Activated CD4-positive, alpha-beta T cell treated with anti-CD3 and anti-CD28 coated beads, Interleukin-2, amount 50 U/mL, for 24 hours (primary cell): ENCODE results near the gene JAGN1.
"Not testable (repeated sequence)": the region's sequence is repeated elsewhere in the genome, so short reads cannot be mapped to it uniquely, and the experiment has no call there.

ENCODE experiments used
- DNase-seq, 2 donors: peaks; one replicate each; pipeline ENCODE4 v3.0.0-alpha.2; 2020; ENCODE audit warnings: low read depth in 1 of 2, low spot score in 1 of 2

Gene JAGN1

DNA sequence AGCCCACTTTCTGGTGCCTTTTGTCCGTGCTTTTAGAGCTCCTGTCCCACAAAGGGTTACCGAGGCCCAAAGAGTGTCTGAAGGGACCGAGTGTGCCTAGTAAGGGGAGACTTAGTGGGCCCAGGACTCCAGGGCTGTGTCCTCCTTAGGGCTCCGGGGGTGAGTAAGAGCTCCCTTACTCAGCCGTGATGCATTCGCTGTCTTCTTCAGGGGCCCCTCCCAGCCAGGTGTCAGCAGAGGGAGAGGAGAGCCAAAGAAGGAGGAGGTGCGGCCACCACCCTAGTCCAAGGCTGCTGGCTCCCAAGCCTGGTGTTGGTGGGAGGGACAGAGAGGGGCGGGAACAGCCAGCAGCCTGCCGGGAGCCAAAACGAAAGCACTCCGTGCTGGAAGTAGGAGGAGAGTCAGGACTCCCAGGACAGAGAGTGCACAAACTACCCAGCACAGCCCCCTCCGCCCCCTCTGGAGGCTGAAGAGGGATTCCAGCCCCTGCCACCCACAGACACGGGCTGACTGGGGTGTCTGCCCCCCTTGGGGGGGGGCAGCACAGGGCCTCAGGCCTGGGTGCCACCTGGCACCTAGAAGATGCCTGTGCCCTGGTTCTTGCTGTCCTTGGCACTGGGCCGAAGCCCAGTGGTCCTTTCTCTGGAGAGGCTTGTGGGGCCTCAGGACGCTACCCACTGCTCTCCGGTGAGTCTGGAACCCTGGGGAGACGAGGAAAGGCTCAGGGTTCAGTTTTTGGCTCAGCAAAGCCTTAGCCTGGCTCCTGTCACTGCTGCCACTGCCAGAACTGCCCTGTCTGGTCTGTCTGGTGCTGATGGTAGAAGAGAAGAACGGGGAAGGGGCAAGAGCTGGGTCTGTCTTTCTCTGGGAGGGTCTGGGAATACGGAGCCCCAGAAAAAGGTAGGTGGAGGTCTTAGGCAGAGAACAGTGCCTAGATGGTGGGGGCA is 26.6 kb downstream of the JAGN1 start, which contains the start of gene IL17RC:
Gene IL17RC (plus strand): TSS at position 365 of the 947 bp plus-strand sequence. CDS start 218 bp downstream, at position 583.
- DNase-seq: peak in 1 of 2 donors; percentile 25

DNA sequence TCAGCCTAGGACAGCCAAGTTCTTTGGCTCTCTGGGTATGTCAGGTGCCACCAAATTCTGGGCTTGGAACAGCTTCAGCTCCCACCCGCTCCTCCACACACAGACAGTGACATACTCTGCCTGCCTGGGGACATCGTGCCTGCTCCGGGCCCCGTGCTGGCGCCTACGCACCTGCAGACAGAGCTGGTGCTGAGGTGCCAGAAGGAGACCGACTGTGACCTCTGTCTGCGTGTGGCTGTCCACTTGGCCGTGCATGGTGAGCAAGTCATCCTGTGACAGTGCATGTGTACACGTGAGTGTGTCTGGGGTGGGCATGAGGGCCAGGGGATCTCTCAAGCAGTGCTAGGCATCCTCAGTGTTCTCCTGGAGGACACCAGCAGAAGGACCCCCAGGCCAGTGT is 27.4 kb downstream of the JAGN1 start:
- DNase-seq: no peak

DNA sequence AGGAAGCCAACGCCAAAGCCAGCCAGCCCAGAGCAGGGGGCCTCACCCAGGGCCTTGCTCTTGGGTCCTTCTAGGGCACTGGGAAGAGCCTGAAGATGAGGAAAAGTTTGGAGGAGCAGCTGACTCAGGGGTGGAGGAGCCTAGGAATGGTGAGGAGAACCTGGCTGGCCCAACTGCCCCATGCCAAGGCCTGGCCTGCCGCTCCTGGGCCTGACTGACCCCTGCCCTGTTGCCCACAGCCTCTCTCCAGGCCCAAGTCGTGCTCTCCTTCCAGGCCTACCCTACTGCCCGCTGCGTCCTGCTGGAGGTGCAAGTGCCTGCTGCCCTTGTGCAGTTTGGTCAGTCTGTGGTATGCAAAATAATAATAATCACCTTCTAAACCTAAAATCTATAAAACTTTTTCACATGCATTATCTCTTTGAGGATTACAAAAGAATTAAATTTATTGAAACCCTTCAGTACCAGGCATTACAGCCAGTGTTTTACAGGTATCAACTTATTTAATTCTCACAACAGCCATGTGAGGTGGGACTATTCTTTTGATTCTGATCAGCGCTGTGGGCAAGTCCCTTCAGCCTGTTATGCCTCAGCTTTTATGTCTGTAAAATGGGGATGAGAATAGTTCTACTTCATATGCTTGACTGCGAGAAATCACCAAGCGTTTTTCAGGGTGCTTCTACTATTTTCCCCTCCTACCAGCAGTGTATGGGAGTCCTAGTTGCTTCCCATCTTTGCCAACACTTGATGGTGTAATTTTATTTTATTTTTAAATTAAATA is 28.0 kb downstream of the JAGN1 start:
- no peak for DNase-seq

DNA sequence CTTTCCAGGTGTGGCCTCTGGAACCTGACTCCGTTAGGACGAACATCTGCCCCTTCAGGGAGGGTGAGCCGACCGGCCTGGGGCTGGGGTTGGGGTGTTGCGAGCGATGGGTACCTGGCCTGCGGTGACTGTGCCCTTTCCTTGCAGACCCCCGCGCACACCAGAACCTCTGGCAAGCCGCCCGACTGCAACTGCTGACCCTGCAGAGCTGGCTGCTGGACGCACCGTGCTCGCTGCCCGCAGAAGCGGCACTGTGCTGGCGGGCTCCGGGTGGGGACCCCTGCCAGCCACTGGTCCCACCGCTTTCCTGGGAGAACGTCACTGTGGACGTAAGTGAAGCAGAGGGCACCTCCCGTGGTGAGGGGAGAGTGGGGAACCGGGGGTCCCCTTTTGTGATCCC is 37.7 kb downstream of the JAGN1 start:
- DNase-seq: no peak

DNA sequence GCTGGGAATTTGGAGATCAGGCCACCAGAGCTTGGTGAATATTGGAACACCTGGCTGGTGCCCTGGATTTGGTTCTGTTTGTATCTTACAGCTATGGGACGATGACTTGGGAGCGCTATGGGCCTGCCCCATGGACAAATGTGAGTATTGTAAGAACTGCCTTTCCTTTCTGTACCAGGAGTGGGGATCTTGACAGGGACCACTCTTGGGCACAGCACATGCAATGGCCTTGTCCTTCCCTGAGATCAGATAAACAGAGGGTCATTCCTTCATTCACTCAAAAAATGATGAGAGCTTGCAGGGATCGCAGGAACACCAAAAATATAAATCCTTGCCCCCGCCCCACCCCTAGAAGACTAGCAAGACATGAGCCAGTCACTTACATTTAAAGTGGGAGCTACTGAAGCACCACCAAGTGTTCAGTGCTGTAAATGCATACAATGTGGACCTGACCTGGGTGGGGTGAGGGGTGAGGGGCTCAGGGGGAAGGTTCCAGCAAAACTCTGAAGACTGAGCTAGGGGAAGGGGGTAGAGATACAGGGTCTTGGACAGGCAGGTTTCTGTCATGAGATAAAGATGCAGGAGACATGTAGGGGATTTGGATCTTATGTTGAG is 40.5 kb downstream of the JAGN1 start:
- DNase-seq: no peak

DNA sequence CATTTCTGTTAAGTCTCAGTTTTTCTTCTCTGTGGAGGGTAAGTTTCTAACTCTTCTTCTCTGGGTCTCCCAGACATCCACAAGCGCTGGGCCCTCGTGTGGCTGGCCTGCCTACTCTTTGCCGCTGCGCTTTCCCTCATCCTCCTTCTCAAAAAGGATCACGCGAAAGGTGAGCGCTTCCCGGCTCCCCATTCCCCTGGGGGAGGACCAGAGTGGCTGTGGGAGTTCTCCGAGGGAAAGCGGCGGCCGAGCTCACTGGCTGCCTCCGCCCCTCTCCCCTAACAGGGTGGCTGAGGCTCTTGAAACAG is 42.1 kb downstream of the JAGN1 start:
- DNase-seq: no peak

DNA sequence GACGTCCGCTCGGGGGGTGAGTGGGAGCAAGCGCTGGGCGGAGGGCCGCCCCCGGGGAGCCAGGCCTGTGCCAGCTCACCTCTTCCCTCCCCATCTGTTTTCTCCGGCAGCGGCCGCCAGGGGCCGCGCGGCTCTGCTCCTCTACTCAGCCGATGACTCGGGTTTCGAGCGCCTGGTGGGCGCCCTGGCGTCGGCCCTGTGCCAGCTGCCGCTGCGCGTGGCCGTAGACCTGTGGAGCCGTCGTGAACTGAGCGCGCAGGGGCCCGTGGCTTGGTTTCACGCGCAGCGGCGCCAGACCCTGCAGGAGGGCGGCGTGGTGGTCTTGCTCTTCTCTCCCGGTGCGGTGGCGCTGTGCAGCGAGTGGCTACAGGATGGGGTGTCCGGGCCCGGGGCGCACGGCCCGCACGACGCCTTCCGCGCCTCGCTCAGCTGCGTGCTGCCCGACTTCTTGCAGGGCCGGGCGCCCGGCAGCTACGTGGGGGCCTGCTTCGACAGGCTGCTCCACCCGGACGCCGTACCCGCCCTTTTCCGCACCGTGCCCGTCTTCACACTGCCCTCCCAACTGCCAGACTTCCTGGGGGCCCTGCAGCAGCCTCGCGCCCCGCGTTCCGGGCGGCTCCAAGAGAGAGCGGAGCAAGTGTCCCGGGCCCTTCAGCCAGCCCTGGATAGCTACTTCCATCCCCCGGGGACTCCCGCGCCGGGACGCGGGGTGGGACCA is 42.6 kb downstream of the JAGN1 start:
- DNase-seq: peak; percentile 80 to 85

DNA sequence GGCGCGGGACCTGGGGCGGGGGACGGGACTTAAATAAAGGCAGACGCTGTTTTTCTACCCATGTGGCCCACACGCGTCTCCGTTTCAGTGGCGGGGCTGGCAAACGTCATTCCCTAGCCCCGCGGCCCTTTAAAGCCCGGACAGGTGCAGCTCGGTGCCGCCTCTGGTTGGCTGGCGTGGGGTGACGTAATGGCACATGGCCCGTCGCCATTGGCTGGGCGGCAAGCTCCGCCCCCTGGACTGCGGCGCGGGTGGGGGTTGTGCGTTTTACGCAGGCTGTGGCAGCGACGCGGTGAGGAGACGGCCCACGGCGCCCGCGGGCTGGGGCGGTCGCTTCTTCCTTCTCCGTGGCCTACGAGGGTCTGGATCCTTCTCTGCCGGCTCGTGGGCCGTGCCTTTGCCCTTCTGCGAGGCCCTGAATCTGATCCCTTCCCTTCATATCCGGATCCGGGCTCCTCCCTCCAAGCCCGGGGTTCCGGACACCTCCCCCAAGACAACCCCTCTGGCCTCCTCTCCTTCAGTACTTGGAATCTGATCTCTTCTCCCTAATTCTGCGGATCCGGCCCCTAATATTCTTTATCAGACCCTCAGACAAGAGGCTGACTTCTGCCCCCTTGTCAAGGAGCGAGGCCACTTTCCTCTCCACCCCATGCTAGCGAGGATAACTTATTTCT is 43.3 kb downstream of the JAGN1 start, which contains the start of gene CRELD1:
Gene CRELD1 (plus strand): TSS at position 274 of the 674 bp plus-strand sequence. CDS start 605 bp downstream, outside the sequence.
- peak; percentile 93 to 95 for DNase-seq

DNA sequence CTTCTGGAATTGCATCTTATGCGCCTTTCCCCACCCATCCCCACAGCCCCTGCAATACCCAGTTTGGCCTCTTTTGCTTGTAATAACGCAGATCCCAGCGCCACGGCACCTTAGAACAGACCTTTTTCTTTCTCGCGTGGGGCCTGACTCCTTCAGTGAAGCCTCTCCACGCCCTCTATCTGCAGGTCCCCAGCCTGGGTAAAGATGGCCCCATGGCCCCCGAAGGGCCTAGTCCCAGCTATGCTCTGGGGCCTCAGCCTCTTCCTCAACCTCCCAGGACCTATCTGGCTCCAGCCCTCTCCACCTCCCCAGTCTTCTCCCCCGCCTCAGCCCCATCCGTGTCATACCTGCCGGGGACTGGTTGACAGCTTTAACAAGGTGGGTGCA is 43.8 kb downstream of the JAGN1 start:
- DNase-seq: no peak

DNA sequence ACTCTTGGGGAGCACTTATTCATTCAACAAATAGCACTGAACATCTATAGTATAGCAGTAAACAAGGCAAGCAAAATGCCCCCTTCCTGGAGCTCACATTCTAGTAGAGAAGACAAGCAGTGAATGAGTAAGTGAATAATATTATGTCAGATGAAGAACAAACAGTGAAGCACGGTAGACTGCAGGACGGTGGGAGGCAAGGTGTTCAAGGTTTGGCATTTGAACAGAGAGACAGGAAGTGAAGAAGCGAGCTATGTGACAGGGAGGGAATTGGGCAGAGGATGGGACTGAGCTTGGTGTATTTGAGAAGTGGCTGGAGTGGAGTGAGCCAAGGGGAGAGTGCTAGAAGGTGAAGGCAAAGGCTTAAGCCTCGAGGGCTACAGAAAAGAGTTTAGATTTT is 44.6 kb downstream of the JAGN1 start:
- DNase-seq: no peak

DNA sequence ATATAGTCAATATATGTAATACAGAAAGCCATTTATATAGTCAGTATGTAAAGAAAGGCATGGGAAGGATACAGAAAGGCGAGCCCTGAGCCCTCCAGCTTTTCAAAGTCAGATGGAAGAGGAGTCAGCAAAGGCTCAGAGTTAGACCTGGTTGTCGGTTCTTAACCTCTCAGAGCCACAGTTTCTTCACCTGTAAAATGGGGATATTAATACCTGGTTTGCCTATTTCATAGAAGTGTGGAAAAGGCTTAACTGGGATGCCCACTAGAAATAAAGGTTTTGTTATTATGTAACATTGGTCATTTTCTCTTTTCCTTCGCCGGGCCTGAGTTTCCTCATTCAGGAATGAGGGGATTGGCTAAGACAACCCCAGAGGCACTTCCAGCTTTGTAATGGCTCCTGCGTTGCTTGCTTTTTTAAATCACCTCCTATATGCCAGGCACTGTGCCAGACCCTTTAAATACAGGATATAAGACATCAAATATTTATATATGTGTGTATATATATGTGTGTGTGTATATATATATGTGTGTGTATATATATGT is 45.6 kb downstream of the JAGN1 start:
- no peak for DNase-seq

DNA sequence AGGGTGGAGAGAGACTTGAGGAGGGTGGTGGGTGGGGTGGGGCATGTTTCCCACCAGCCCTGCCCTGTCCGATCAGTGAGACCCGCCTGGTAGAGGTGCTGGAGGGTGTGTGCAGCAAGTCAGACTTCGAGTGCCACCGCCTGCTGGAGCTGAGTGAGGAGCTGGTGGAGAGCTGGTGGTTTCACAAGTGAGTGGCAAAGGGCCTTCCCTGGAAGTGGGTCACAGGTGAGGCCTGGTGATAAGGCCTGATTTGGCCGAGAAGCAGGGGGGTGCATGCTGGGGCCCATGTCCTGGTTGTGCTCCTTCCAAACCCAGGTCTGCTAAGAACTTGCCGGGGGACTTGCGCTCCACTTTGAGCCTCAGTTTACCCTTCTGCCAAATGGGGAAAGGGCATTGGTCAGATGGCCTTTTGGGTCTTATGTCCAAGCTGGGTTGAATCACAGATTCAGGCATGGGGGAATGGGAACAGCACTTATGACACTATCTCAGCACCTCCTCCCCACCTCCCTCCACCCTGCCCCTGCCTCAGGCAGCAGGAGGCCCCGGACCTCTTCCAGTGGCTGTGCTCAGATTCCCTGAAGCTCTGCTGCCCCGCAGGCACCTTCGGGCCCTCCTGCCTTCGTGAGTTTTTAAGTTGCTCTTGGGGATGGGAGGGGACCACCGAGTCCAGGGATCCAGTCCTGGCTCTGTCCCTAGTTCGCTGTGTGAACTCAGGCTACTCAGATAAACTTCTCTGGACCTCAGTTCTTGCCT is 47.3 kb downstream of the JAGN1 start:
- DNase-seq: no peak

DNA sequence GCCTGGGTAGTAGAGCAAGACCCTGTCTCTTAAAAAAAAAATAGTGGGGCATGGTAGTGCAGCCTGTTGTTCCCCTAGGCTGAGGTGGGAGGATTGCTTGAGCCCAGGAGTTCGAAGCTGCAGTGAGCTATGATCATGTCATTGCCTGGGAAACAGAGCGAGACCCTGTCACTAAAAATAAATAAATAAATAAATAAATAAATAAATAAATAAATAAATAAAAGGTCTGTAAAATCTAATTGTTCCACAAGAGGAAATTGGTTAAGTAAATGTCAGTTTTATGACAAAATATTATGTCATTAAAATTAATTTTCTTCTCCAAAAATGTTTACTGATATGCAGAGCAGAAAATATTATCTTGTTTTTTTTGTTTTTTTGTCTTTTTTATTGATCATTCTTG is 48.6 kb downstream of the JAGN1 start:
- no peak for DNase-seq

DNA sequence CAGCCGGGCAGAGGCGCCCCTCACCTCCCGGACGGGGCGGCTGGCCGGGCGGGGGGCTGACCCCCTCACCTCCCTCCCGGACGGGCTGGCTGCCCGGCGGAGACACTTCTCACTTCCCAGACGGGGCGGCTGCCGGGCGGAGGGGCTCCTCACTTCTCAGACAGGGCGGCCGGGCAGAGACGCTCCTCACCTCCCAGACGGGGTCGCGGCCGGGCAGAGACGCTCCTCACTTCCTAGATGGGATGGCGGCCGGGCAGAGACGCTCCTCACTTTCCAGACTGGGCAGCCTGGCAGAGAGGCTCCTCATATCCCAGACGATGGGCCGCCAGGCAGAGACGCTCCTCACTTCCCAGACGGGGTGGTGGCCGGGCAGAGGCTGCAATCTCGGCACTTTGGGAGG is 49.5 kb downstream of the JAGN1 start:
- DNase-seq: not testable (repeated sequence)

DNA sequence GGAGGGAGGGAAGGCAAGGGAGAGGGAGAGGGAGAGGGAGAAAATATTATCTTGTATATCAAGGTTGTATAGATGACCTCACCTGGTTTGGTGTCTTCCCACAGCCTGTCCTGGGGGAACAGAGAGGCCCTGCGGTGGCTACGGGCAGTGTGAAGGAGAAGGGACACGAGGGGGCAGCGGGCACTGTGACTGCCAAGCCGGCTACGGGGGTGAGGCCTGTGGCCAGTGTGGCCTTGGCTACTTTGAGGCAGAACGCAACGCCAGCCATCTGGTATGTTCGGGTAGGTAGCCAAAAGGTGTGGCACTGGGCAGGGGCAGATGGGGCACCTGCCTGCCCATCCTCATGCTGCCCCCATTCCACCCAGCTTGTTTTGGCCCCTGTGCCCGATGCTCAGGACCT is 50.3 kb downstream of the JAGN1 start:
- DNase-seq: no peak

DNA sequence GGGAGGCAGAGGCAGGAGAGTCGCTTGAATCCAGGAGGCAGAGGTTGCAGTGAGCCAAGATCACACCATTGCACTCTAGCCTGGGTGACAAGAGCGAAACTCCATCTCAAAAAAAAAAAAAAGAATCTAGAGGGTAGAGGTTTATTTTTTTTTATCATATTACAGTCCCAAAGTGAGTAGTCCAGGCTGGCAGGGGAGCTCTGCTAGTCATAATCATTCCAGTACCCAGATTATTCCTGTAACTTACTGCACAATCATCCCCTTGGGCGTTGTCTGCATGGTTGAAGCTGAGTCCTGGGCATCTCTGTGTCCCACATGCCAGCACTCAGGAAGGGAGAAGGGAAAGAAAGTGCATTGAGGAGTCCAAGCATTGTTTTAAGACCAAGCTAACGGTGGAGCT is 51.8 kb downstream of the JAGN1 start:
- DNase-seq: no peak

DNA sequence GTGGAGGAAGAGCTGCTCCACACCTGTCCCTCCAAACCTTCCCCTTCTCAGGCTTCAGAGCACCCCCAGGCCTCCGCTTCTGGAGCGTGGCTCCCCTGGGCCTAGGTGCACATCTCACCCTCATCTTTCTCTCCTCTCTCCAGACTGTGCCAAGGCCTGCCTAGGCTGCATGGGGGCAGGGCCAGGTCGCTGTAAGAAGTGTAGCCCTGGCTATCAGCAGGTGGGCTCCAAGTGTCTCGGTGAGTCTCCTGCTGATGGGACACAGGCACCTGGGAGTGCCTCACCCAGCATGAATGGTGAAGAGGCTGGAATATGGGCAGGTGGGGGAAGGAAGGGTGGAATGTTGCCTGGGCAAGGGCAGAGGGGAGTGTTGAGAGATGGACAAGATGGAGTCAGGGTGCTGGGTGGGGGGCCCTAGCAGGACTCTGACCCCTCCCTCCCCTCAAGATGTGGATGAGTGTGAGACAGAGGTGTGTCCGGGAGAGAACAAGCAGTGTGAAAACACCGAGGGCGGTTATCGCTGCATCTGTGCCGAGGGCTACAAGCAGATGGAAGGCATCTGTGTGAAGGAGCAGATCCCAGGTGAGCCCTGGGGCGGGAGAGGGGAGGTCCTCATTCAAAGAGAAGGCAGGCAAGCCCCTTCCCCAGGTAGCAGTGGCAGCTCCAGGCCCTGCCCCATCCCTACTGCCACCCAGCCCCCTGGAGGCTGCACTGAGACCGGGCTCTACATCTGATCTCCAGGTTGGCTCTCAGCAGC is 52.7 kb downstream of the JAGN1 start:
- no peak for DNase-seq
